ENCODE measurements around the gene GPR83. TPM values are rescaled to one million over a fixed set of nuclear protein-coding genes. Genes with fewer than 3 reads are reported as not detected.

Gene GPR83
- total and polyA plus RNA-seq, 2 donors from 2014 or later: 0.28 TPM; not detected in 1

DNA sequence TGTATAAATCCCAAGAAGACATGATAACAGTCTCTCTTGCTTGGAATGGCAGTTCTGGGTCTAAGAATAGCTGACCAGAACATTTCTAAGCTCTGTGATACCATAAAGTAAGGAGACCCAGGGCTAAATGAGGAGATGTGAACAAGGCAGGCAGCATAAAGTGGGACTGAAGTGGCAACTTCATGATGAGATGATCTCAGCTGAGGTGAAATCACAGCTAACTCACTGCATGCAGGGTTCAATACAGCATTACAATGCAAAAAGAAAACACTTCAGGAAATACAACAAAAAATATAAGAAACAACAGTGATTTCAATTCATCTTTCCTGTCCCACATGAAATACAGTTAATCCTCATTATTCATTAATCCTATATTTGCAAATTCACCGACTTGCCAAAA, 47.8 kb upstream of the GPR83 start:
- intact Hi-C loops (cut with DNase I): no loop called here
- H3K27me3 ChIP-seq (ENCODE audit: control insufficient read depth, insufficient read depth, low read length): no peaks in the 10 kb centered on the region
- TF ChIP-seq, protein P1, sequence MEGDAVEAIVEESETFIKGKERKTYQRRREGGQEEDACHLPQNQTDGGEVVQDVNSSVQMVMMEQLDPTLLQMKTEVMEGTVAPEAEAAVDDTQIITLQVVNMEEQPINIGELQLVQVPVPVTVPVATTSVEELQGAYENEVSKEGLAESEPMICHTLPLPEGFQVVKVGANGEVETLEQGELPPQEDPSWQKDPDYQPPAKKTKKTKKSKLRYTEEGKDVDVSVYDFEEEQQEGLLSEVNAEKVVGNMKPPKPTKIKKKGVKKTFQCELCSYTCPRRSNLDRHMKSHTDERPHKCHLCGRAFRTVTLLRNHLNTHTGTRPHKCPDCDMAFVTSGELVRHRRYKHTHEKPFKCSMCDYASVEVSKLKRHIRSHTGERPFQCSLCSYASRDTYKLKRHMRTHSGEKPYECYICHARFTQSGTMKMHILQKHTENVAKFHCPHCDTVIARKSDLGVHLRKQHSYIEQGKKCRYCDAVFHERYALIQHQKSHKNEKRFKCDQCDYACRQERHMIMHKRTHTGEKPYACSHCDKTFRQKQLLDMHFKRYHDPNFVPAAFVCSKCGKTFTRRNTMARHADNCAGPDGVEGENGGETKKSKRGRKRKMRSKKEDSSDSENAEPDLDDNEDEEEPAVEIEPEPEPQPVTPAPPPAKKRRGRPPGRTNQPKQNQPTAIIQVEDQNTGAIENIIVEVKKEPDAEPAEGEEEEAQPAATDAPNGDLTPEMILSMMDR (IDR thresholded peaks at IDR 0.05; ENCODE audit: borderline replicate concordance, extremely low read depth, insufficient read depth): no peak
- no peak for DNase-seq
- H3K9ac ChIP-seq (ENCODE audit: low read length in 3 of 3): no peak overlapping the region
- FAIRE-seq: no peak
- no peak overlapping the region for H3K27ac ChIP-seq (ENCODE audit: low read depth in 2 of 2, low read length in 2 of 2)
- H3K4me1 ChIP-seq (ENCODE audit: control insufficient read depth in 2 of 3, insufficient read depth in 2 of 3, low read depth in 1 of 3, low read length in 3 of 3): no peaks in the 10 kb centered on the region
- peaks cover 3 to 9% (median 3%) of the 10 kb centered on the region in 3 donors for H3K36me3 ChIP-seq (ENCODE audit: control insufficient read depth in 2 of 3, insufficient read depth in 3 of 3, low read length in 3 of 3)
- no peak overlapping the region for H3K4me3 ChIP-seq (ENCODE audit: low read length in 3 of 3)
- no peaks in the 10 kb centered on the region for H3K9me3 ChIP-seq (ENCODE audit: control insufficient read depth in 2 of 3, insufficient read depth in 1 of 3, low read length in 3 of 3)

DNA sequence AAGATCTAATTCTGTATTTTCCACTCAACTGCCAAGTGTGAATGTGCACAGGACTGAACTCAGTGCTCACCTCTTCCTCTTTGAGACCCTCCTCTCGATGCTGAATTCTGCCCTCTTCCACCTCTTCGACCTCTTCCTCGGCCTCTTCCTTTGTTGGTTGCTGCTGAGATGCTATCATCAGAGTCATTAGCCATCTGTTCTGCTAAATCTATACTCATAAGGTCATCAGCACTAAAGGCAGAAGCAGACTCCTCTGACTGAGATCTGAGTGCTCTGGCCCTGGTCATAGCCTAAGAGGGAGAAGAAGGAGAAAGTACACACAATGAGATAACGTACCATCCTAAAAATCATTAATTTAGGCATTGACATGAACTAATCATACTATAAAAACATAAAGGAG, 45.9 kb upstream of the GPR83 start:
- intact Hi-C loops (cut with DNase I): no loop called here
- Histone ChIP-seq H3K4me3 (ENCODE audit: low read length in 3 of 3) (no peak overlapping the region), H3K4me1 (ENCODE audit: control insufficient read depth in 2 of 3, insufficient read depth in 2 of 3, low read depth in 1 of 3, low read length in 3 of 3) (no peaks in the 10 kb centered on the region), H3K27me3 (ENCODE audit: control insufficient read depth, insufficient read depth, low read length) (no peaks in the 10 kb centered on the region), H3K9ac (ENCODE audit: low read length in 3 of 3) (no peak overlapping the region), H3K27ac (ENCODE audit: low read depth in 2 of 2, low read length in 2 of 2) (no peak overlapping the region), H3K36me3 (ENCODE audit: control insufficient read depth in 2 of 3, insufficient read depth in 3 of 3, low read length in 3 of 3) (peaks cover 3 to 9% (median 3%) of the 10 kb centered on the region in 3 donors), H3K9me3 (ENCODE audit: control insufficient read depth in 2 of 3, insufficient read depth in 1 of 3, low read length in 3 of 3) (no peaks in the 10 kb centered on the region)
- FAIRE-seq (no peak), DNase-seq (no peak)
- TF ChIP-seq, protein P1 (IDR thresholded peaks at IDR 0.05; ENCODE audit: borderline replicate concordance, extremely low read depth, insufficient read depth): no peak

DNA sequence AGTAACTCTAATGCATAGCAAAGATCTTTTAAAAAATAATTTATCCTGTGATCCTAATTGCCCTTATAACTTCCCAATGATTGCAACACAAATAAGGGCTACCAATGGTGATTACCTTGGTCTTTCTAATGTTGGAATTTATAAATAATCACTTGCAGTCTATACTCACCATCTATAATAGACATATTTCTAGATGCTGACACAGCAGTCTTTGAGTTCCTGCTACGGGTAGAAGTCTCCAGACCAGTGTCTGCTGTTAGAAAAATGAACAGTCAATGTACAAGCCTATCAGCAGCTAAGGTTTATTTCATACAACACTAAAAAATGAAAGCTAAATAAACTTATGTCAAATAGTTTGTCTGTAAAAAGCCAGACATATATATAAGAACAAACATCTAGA, 44.4 kb upstream of the GPR83 start:
- Histone ChIP-seq H3K36me3 (ENCODE audit: control insufficient read depth in 2 of 3, insufficient read depth in 3 of 3, low read length in 3 of 3) (peaks cover 3 to 9% (median 3%) of the 10 kb centered on the region in 3 donors), H3K4me1 (ENCODE audit: control insufficient read depth in 2 of 3, insufficient read depth in 2 of 3, low read depth in 1 of 3, low read length in 3 of 3) (no peaks in the 10 kb centered on the region), H3K9ac (ENCODE audit: low read length in 3 of 3) (no peak overlapping the region), H3K9me3 (ENCODE audit: control insufficient read depth in 2 of 3, insufficient read depth in 1 of 3, low read length in 3 of 3) (no peaks in the 10 kb centered on the region), H3K27me3 (ENCODE audit: control insufficient read depth, insufficient read depth, low read length) (no peaks in the 10 kb centered on the region), H3K27ac (ENCODE audit: low read depth in 2 of 2, low read length in 2 of 2) (no peak overlapping the region), H3K4me3 (ENCODE audit: low read length in 3 of 3) (no peak overlapping the region)
- no peak for FAIRE-seq
- TF ChIP-seq, protein P1 (IDR thresholded peaks at IDR 0.05; ENCODE audit: borderline replicate concordance, extremely low read depth, insufficient read depth): no peak
- DNase-seq: no peak
- intact Hi-C loops (cut with DNase I): no loop called here

DNA sequence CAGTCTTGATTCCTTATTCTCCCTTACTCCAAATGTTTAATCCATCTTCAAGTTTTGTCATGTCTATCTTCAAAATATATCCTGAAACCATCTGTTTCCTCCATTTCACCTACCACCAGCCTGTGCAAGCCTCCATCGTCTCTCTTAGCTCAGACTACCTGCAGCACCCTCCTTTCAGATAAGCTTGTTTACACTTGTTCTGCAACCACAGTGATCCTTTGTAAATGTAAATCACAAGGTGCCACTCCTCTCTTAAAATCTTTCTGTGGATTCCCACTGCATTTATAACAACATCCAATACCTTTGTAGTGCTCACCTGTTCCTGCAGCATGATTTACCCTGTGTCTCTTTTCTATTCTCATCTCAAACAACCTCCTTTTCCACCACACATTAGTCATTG, 31.8 kb upstream of the GPR83 start:
- no peak overlapping the region for H3K27ac ChIP-seq (ENCODE audit: low read depth in 2 of 2, low read length in 2 of 2)
- peaks cover 0 to under 1% (median 0%) of the 10 kb centered on the region in 3 donors for H3K9me3 ChIP-seq (ENCODE audit: control insufficient read depth in 2 of 3, insufficient read depth in 1 of 3, low read length in 3 of 3)
- no peaks in the 10 kb centered on the region for H3K27me3 ChIP-seq (ENCODE audit: control insufficient read depth, insufficient read depth, low read length)
- DNase-seq (no peak), FAIRE-seq (no peak)
- intact Hi-C loops (cut with DNase I): no loop called here
- peaks cover 0 to 13% (median 9%) of the 10 kb centered on the region in 3 donors for H3K36me3 ChIP-seq (ENCODE audit: control insufficient read depth in 2 of 3, insufficient read depth in 3 of 3, low read length in 3 of 3)
- TF ChIP-seq, protein P1 (IDR thresholded peaks at IDR 0.05; ENCODE audit: borderline replicate concordance, extremely low read depth, insufficient read depth): no peak
- no peak overlapping the region for H3K9ac ChIP-seq (ENCODE audit: low read length in 3 of 3)
- H3K4me3 ChIP-seq (ENCODE audit: low read length in 3 of 3): no peak overlapping the region
- no peaks in the 10 kb centered on the region for H3K4me1 ChIP-seq (ENCODE audit: control insufficient read depth in 2 of 3, insufficient read depth in 2 of 3, low read depth in 1 of 3, low read length in 3 of 3)
